Measurements from ENCODE around the gene PANK2.
"Not testable (repeated sequence)": the region's sequence is repeated elsewhere in the genome, so short reads cannot be mapped to it uniquely, and the experiment has no call there.

The PANK2 gene

GRCh38 chr20:3867802-3868201 lies 21.4 kb upstream of the PANK2 start:
- no peaks in the 10 kb centered on the region for H3K27me3 ChIP-seq (ENCODE audit: control insufficient read depth in 1 of 2, insufficient read depth in 2 of 2, low read length in 2 of 2)
- H3K9ac ChIP-seq (ENCODE audit: low read depth in 1 of 2, low read length in 2 of 2), result no peak overlapping the region
- no peak overlapping the region for H3K27ac ChIP-seq (ENCODE audit: low read depth, low read length)
- H3K4me3 ChIP-seq (ENCODE audit: low read depth in 1 of 2, low read length in 2 of 2), result no peak overlapping the region
- H3K36me3 ChIP-seq (ENCODE audit: control insufficient read depth in 1 of 2, insufficient read depth in 2 of 2, low read length in 2 of 2), result peaks cover 43 to 70% of the 10 kb centered on the region in 2 donors
- H3K4me1 ChIP-seq (ENCODE audit: control insufficient read depth in 1 of 2, insufficient read depth in 2 of 2, low read length in 2 of 2), result peaks cover 3 to 7% of the 10 kb centered on the region in 2 donors
- no peaks in the 10 kb centered on the region for H3K9me3 ChIP-seq (ENCODE audit: control insufficient read depth in 1 of 2, low read length in 2 of 2)

- H3K36me3 ChIP-seq (ENCODE audit: control insufficient read depth in 1 of 2, insufficient read depth in 2 of 2, low read length in 2 of 2), result peaks cover 32 to 67% of the 10 kb centered on the region in 2 donors
These were observed 19.1 kb upstream of the PANK2 start for GRCh38 chr20:3869839-3870634.

DNA sequence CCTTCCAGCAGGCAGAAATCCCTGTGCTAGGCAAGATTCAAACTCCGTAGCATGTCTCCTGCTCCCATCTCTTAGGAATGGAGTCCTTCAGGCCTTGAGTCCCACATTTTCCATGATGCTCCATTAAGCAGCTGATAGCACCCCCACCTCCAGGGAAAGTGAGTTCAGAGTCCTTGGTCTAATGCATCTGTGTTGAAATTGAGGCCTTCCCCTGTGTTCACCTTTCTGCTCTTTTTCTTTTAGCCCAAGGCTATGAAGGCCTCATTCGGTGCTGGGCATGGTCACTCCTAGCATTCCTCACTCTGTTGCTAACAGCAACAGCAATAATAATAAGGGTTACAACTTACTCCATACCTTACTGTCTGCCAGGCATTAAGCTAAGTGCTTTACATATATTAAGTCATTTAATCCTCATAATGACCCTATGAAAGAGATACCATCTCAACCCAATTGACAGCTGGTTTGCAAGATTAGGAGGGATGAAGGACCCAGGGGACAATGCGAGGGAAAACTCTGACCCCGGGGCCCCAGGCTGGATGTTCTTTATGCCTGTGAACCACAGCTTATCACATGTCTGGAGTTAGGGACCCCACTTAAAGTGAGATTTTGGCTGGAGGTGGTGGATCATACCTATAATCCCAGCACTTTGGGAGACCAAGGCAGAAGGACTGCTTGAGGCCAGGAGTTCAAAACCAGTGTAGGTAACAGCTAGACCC lies 17.5 kb upstream of the PANK2 start:
- Histone ChIP-seq H3K4me3 (ENCODE audit: low read depth in 1 of 2, low read length in 2 of 2) (no peak overlapping the region), H3K9ac (ENCODE audit: low read depth in 1 of 2, low read length in 2 of 2) (no peak overlapping the region), H3K36me3 (ENCODE audit: control insufficient read depth in 1 of 2, insufficient read depth in 2 of 2, low read length in 2 of 2) (peaks cover 24 to 56% of the 10 kb centered on the region in 2 donors), H3K27ac (ENCODE audit: low read depth, low read length) (no peak overlapping the region), H3K4me1 (ENCODE audit: control insufficient read depth in 1 of 2, insufficient read depth in 2 of 2, low read length in 2 of 2) (peaks cover 3 to 7% of the 10 kb centered on the region in 2 donors), H3K9me3 (ENCODE audit: control insufficient read depth in 1 of 2, low read length in 2 of 2) (no peaks in the 10 kb centered on the region), H3K27me3 (ENCODE audit: control insufficient read depth in 1 of 2, insufficient read depth in 2 of 2, low read length in 2 of 2) (no peaks in the 10 kb centered on the region)

More at GRCh38 chr20:3869839-3870634, 19.1 kb upstream of the PANK2 start:
- H3K27ac ChIP-seq (ENCODE audit: low read depth, low read length), result no peak overlapping the region
- no peaks in the 10 kb centered on the region for H3K9me3 ChIP-seq (ENCODE audit: control insufficient read depth in 1 of 2, low read length in 2 of 2)
- H3K4me3 ChIP-seq (ENCODE audit: low read depth in 1 of 2, low read length in 2 of 2), result no peak overlapping the region
- H3K27me3 ChIP-seq (ENCODE audit: control insufficient read depth in 1 of 2, insufficient read depth in 2 of 2, low read length in 2 of 2), result no peaks in the 10 kb centered on the region
- H3K9ac ChIP-seq (ENCODE audit: low read depth in 1 of 2, low read length in 2 of 2), result no peak overlapping the region
- peaks cover 3 to 7% of the 10 kb centered on the region in 2 donors for H3K4me1 ChIP-seq (ENCODE audit: control insufficient read depth in 1 of 2, insufficient read depth in 2 of 2, low read length in 2 of 2)

DNA sequence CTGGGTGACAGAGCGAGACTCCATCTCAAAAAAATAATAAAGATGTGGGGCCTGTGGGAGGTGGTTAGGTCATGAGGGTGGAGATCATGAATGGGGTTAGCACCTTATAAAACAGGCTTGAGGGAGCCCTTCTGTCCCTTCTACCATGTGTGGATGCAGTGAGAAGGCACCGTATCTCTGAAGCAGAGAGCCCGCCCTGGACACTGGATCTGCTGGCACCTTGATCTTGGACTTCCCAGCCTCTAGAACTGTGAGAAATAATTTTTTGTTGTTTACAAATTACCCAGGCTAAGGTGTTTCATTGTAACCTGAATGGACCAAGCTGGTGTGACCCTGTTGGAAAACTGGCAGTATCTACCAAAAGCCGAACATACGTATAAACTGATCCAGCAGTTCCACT lies 15.7 kb upstream of the PANK2 start:
- Histone ChIP-seq H3K36me3 (ENCODE audit: control insufficient read depth in 1 of 2, insufficient read depth in 2 of 2, low read length in 2 of 2) (peaks cover 17 to 43% of the 10 kb centered on the region in 2 donors), H3K27ac (ENCODE audit: low read depth, low read length) (no peak overlapping the region), H3K9me3 (ENCODE audit: control insufficient read depth in 1 of 2, low read length in 2 of 2) (no peaks in the 10 kb centered on the region), H3K9ac (ENCODE audit: low read depth in 1 of 2, low read length in 2 of 2) (no peak overlapping the region), H3K4me3 (ENCODE audit: low read depth in 1 of 2, low read length in 2 of 2) (no peak overlapping the region), H3K4me1 (ENCODE audit: control insufficient read depth in 1 of 2, insufficient read depth in 2 of 2, low read length in 2 of 2) (peaks cover 3 to 7% of the 10 kb centered on the region in 2 donors), H3K27me3 (ENCODE audit: control insufficient read depth in 1 of 2, insufficient read depth in 2 of 2, low read length in 2 of 2) (no peaks in the 10 kb centered on the region)

- Histone ChIP-seq H3K36me3 (ENCODE audit: control insufficient read depth in 1 of 2, insufficient read depth in 2 of 2, low read length in 2 of 2) (peaks cover 17 to 43% of the 10 kb centered on the region in 2 donors), H3K9ac (ENCODE audit: low read depth in 1 of 2, low read length in 2 of 2) (no peak overlapping the region), H3K4me1 (ENCODE audit: control insufficient read depth in 1 of 2, insufficient read depth in 2 of 2, low read length in 2 of 2) (peaks cover 3 to 7% of the 10 kb centered on the region in 2 donors), H3K27ac (ENCODE audit: low read depth, low read length) (no peak overlapping the region), H3K4me3 (ENCODE audit: low read depth in 1 of 2, low read length in 2 of 2) (no peak overlapping the region), H3K27me3 (ENCODE audit: control insufficient read depth in 1 of 2, insufficient read depth in 2 of 2, low read length in 2 of 2) (no peaks in the 10 kb centered on the region), H3K9me3 (ENCODE audit: control insufficient read depth in 1 of 2, low read length in 2 of 2) (no peaks in the 10 kb centered on the region)
These were observed 14.9 kb upstream of the PANK2 start for GRCh38 chr20:3874194-3874844.

DNA sequence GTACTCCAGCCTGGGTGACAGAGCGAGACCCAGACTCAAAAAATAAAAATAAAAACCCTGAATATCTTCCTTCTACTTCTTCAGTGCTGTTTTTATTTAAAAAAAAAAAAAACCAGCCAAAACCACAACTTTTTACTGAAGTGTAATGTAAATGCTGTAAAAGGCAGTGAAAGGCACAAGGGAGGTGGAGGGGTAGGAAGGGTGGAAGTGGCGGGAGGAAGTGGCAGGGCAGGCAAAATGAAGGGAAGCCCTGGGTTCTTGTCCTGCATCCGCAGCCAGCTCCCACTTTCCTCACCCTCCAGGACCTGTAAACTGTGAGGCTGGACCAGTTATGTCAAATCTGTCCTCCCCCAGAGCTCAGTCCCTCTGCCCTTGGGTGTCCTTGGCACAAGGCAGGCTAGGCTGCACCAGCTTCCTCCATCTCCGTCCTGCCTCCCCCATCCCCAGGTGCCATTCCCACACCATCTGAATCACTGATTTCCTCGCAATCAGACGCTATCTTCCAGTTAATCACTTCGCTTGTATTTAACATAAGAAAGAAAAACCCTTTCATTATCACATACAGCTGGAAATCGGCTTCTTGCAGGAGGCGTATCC lies 13.7 kb upstream of the PANK2 start:
- Histone ChIP-seq H3K36me3 (ENCODE audit: control insufficient read depth in 1 of 2, insufficient read depth in 2 of 2, low read length in 2 of 2) (peaks cover 17 to 43% of the 10 kb centered on the region in 2 donors), H3K4me1 (ENCODE audit: control insufficient read depth in 1 of 2, insufficient read depth in 2 of 2, low read length in 2 of 2) (no peaks in the 10 kb centered on the region), H3K4me3 (ENCODE audit: low read depth in 1 of 2, low read length in 2 of 2) (no peak overlapping the region), H3K9ac (ENCODE audit: low read depth in 1 of 2, low read length in 2 of 2) (no peak overlapping the region), H3K27me3 (ENCODE audit: control insufficient read depth in 1 of 2, insufficient read depth in 2 of 2, low read length in 2 of 2) (no peaks in the 10 kb centered on the region), H3K27ac (ENCODE audit: low read depth, low read length) (no peak overlapping the region), H3K9me3 (ENCODE audit: control insufficient read depth in 1 of 2, low read length in 2 of 2) (no peaks in the 10 kb centered on the region)

DNA sequence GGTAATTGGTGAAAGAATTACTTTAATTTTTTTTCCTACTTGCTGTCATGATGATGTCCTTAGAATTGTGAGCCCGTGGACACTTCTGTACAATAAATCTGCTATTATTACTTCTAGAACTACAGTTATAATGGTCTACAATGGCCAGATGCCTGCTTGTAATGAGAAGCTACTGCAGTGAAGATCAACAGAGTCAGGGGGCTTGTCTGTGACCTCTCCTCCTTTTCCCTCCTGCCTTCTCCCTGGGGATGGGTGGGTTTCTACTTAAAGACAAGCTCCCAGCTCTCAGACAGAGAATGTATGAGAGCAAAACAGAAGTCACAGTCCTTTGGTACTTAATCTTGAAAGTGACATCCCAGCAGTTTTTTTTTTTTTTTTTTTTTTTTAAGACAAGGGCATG lies 13.2 kb upstream of the PANK2 start:
- H3K9me3 ChIP-seq (ENCODE audit: control insufficient read depth in 1 of 2, low read length in 2 of 2), result no peaks in the 10 kb centered on the region
- no peaks in the 10 kb centered on the region for H3K4me1 ChIP-seq (ENCODE audit: control insufficient read depth in 1 of 2, insufficient read depth in 2 of 2, low read length in 2 of 2)
- no peak overlapping the region for H3K4me3 ChIP-seq (ENCODE audit: low read depth in 1 of 2, low read length in 2 of 2)
- peaks cover 17 to 42% of the 10 kb centered on the region in 2 donors for H3K36me3 ChIP-seq (ENCODE audit: control insufficient read depth in 1 of 2, insufficient read depth in 2 of 2, low read length in 2 of 2)
- no peak overlapping the region for H3K27ac ChIP-seq (ENCODE audit: low read depth, low read length)
- H3K9ac ChIP-seq (ENCODE audit: low read depth in 1 of 2, low read length in 2 of 2), result no peak overlapping the region
- H3K27me3 ChIP-seq (ENCODE audit: control insufficient read depth in 1 of 2, insufficient read depth in 2 of 2, low read length in 2 of 2), result no peaks in the 10 kb centered on the region

GRCh38 chr20:3876676-3877075 lies 12.5 kb upstream of the PANK2 start:
- peaks cover 17 to 35% of the 10 kb centered on the region in 2 donors for H3K36me3 ChIP-seq (ENCODE audit: control insufficient read depth in 1 of 2, insufficient read depth in 2 of 2, low read length in 2 of 2)
- H3K9ac ChIP-seq (ENCODE audit: low read depth in 1 of 2, low read length in 2 of 2), result no peak overlapping the region
- H3K4me3 ChIP-seq (ENCODE audit: low read depth in 1 of 2, low read length in 2 of 2), result no peak overlapping the region
- no peaks in the 10 kb centered on the region for H3K27me3 ChIP-seq (ENCODE audit: control insufficient read depth in 1 of 2, insufficient read depth in 2 of 2, low read length in 2 of 2)
- H3K9me3 ChIP-seq (ENCODE audit: control insufficient read depth in 1 of 2, low read length in 2 of 2), result no peaks in the 10 kb centered on the region
- H3K27ac ChIP-seq (ENCODE audit: low read depth, low read length), result no peak overlapping the region
- H3K4me1 ChIP-seq (ENCODE audit: control insufficient read depth in 1 of 2, insufficient read depth in 2 of 2, low read length in 2 of 2), result no peaks in the 10 kb centered on the region

DNA sequence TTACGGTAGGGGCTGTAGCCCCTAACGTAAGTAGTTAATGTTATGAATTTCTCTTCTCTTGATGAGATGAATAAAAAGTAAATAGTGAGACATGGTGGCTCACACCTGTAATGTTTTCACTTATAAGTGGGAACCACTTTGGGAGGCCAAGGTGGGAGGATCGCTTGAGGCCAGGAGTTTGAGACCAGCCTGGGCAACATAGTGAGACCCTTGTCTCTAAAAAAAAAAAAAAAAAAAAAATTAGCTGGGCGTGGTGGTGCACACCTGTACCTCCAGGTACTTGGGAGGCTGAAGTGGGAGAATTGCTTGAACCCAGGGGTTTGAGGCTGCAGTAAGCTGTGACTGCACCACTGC lies 10.3 kb upstream of the PANK2 start:
- H3K9ac ChIP-seq (ENCODE audit: low read depth in 1 of 2, low read length in 2 of 2); H3K9me3 ChIP-seq (ENCODE audit: control insufficient read depth in 1 of 2, low read length in 2 of 2); H3K27me3 ChIP-seq (ENCODE audit: control insufficient read depth in 1 of 2, insufficient read depth in 2 of 2, low read length in 2 of 2); H3K27ac ChIP-seq (ENCODE audit: low read depth, low read length); H3K4me3 ChIP-seq (ENCODE audit: low read depth in 1 of 2, low read length in 2 of 2); H3K4me1 ChIP-seq (ENCODE audit: control insufficient read depth in 1 of 2, insufficient read depth in 2 of 2, low read length in 2 of 2): not testable (repeated sequence)
- peaks cover under 1 to 15% of the 10 kb centered on the region in 2 donors for H3K36me3 ChIP-seq (ENCODE audit: control insufficient read depth in 1 of 2, insufficient read depth in 2 of 2, low read length in 2 of 2)

DNA sequence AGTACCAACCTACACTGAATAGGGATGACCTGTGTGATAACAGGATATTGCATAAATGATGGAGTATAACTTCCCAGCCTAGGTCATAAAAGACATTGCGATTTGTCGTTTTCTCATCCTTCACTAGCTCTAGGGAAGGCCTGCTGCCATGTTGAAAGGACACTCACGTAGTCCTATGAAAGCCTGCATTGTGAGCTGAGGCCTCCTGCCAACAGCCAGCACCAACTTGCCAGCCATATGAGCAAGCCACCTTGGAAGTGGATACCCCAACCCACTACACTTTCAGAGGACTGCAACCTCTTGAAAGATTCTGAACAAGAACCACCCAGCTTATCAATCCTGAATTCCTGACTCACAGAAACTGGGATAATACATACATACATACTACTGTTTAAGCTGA lies 3.5 kb upstream of the PANK2 start:
- Histone ChIP-seq H3K27ac (ENCODE audit: low read depth, low read length) (no peak overlapping the region), H3K27me3 (ENCODE audit: control insufficient read depth in 1 of 2, insufficient read depth in 2 of 2, low read length in 2 of 2) (no peaks in the 10 kb centered on the region), H3K36me3 (ENCODE audit: control insufficient read depth in 1 of 2, insufficient read depth in 2 of 2, low read length in 2 of 2) (no peaks in the 10 kb centered on the region), H3K4me3 (ENCODE audit: low read depth in 1 of 2, low read length in 2 of 2) (no peak overlapping the region), H3K4me1 (ENCODE audit: control insufficient read depth in 1 of 2, insufficient read depth in 2 of 2, low read length in 2 of 2) (peaks cover 13 to 17% of the 10 kb centered on the region in 2 donors), H3K9me3 (ENCODE audit: control insufficient read depth in 1 of 2, low read length in 2 of 2) (no peaks in the 10 kb centered on the region), H3K9ac (ENCODE audit: low read depth in 1 of 2, low read length in 2 of 2) (no peak overlapping the region)

Measured in duodenal mucosa (tissue), 2 donors.